Neural progenitor cell (in vitro differentiated cells): ENCODE results near the gene JAK2.

ENCODE experiments used
- CTCF ChIP-seq: fragments of 200-600 bp; sonication (generic); IDR thresholded peaks from 2 replicates; pipeline ENCODE4 v1.5.1; 2017; ENCODE audit warnings: antibody characterized with exemption, mild to moderate bottlenecking
- EZH2 ChIP-seq: fragments of 200-600 bp; sonication (generic); IDR thresholded peaks from 2 replicates; pipeline ENCODE4 v1.6.1; 2017; ENCODE audit warnings: antibody characterized with exemption, mild to moderate bottlenecking, moderate library complexity
- EZH2phosphoT487 ChIP-seq: fragments of 200-600 bp; sonication (generic); IDR thresholded peaks from 2 replicates; pipeline ENCODE4 v1.6.1; 2017; ENCODE audit warnings: antibody characterized with exemption

DNA sequence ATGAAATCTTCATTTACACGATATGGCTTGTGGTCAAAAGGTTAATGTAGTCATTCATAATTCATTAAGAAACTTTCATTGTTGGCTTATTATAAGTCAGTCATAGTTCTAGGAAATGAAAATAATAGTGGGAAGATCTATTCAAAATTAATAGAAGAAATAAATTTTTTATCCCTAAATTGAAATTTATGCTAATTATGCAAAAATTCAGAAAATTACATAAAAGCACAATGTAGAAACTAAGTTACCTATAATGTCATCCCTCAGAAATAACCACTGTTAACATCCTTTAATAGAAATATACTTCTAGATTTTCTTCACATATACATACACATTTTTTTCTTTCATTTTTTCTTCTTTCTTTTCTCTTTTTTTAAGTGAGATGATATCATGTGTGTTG, 15.9 kb upstream of the JAK2 start:
- TF ChIP-seq CTCF (no peak), EZH2 (no peak), EZH2phosphoT487 (no peak)
